Activated CD8-positive, alpha-beta T cell treated with anti-CD3 and anti-CD28 coated beads, Interleukin-2, amount 10 ng/mL, durations not matched to agents 7 days and 5 days (primary cell): ENCODE measurements around the gene WDFY4. TPM values are rescaled to one million over a fixed set of nuclear protein-coding genes. Genes with fewer than 3 reads are reported as not detected.

ENCODE experiments used
- ATAC-seq: fragments of 150-1000 bp; cut with Tn5 transposase; one replicate; pipeline ENCODE4 v1.10.0; 2021; ENCODE audit warnings: moderate library complexity
- CTCF ChIA-PET: fragments of 350-600 bp; sonication (Branson Sonifier 250); formaldehyde crosslinking; loops from one replicate; lab custom pipeline; 2021; ENCODE audit warnings: antibody characterized with exemption; lab: Charles Lee
- POLR2A ChIA-PET: fragments of 350-600 bp; sonication (Branson Sonifier 250); formaldehyde crosslinking; loops from one replicate; lab custom pipeline; 2021; ENCODE audit warnings: antibody characterized with exemption; lab: Charles Lee
- DNase-seq: peaks from one replicate; pipeline ENCODE4 v3.0.0-alpha.2; 2020
- H3K27ac Mint-ChIP-seq: one replicate; pipeline ENCODE4 v1.8.0; 2021; ENCODE audit warnings: mild to moderate bottlenecking, mixed read lengths
- H3K27me3 Mint-ChIP-seq: one replicate; pipeline ENCODE4 v1.8.0; 2021; ENCODE audit warnings: low read depth, mixed read lengths
- H3K36me3 Mint-ChIP-seq: one replicate; pipeline ENCODE4 v1.8.0; 2021; ENCODE audit warnings: low read depth, mixed read lengths
- H3K4me1 Mint-ChIP-seq: one replicate; pipeline ENCODE4 v1.8.0; 2021; ENCODE audit warnings: low read depth, mixed read lengths
- H3K4me3 Mint-ChIP-seq: one replicate; pipeline ENCODE4 v1.8.0; 2021; ENCODE audit warnings: mild to moderate bottlenecking, mixed read lengths
- H3K9me3 Mint-ChIP-seq: one replicate; pipeline ENCODE4 v1.8.0; 2022; ENCODE audit warnings: mixed read lengths; ENCODE audit not compliant: insufficient read depth
- total RNA-seq, 2 experiments: library from RNA; stranded (reverse); gene quantifications; one replicate each; pipeline ENCODE4 v1.2.3, GENCODE V29; 2021

Gene WDFY4
- total RNA-seq, 2 experiments from 2014 or later = 0.16 to 0.37 TPM

- Mint-ChIP-seq H3K27ac (no peak overlapping the region), H3K36me3 (no peaks in the 10 kb centered on the region), H3K9me3 (no peaks in the 10 kb centered on the region), H3K27me3 (peaks cover 3% of the 10 kb centered on the region), H3K4me1 (no peaks in the 10 kb centered on the region), H3K4me3 (no peak overlapping the region)
- DNase-seq (no peak), ATAC-seq (no peak)
- ChIA-PET POLR2A (no interaction called here), CTCF (interaction anchor here (0.7 kb wide), 1 partner anchor 186 kb away, joined by 4 read pairs; no protein-coding TSS in a partner anchor)
These were observed 157.6 kb downstream of the WDFY4 start for GRCh38 chr10:48842231-48842630.

- Mint-ChIP-seq H3K27me3 (peaks cover 3% of the 10 kb centered on the region), H3K4me3 (no peak overlapping the region), H3K4me1 (no peaks in the 10 kb centered on the region), H3K27ac (no peak overlapping the region), H3K36me3 (no peaks in the 10 kb centered on the region), H3K9me3 (no peaks in the 10 kb centered on the region)
- CTCF ChIA-PET = no interaction called here
- ATAC-seq (no peak), DNase-seq (no peak)
- POLR2A ChIA-PET = no interaction called here
These were observed 158.5 kb downstream of the WDFY4 start for GRCh38 chr10:48843198-48843597.

- DNase-seq = no peak
- Mint-ChIP-seq H3K9me3 (no peaks in the 10 kb centered on the region), H3K27me3 (no peaks in the 10 kb centered on the region), H3K4me1 (no peaks in the 10 kb centered on the region), H3K27ac (no peak overlapping the region), H3K4me3 (no peak overlapping the region), H3K36me3 (no peaks in the 10 kb centered on the region)
- no peak for ATAC-seq
- POLR2A ChIA-PET = no interaction called here
- CTCF ChIA-PET = interaction anchor here (0.8 kb wide), 1 partner anchor 186 kb away, joined by 3 read pairs; no protein-coding TSS in a partner anchor
These were observed 159.9 kb downstream of the WDFY4 start for GRCh38 chr10:48844616-48845015.

- no peaks in the 10 kb centered on the region for H3K9me3 Mint-ChIP-seq
- ATAC-seq = no peak
- H3K27me3 Mint-ChIP-seq = no peaks in the 10 kb centered on the region
- no peak overlapping the region for H3K4me3 Mint-ChIP-seq
- no peak overlapping the region for H3K27ac Mint-ChIP-seq
- ChIA-PET CTCF (interaction anchor here (0.8 kb wide), 1 partner anchor 187 kb away, joined by 3 read pairs; no protein-coding TSS in a partner anchor), POLR2A (interaction anchor here (0.5 kb wide), 1 partner anchor 394 kb away, joined by 3 read pairs; no protein-coding TSS in a partner anchor)
- H3K4me1 Mint-ChIP-seq = no peaks in the 10 kb centered on the region
- DNase-seq = no peak
- H3K36me3 Mint-ChIP-seq = no peaks in the 10 kb centered on the region
These were observed 160.8 kb downstream of the WDFY4 start for GRCh38 chr10:48845512-48845911.

- H3K36me3 Mint-ChIP-seq = no peaks in the 10 kb centered on the region
- H3K4me3 Mint-ChIP-seq = no peak overlapping the region
- H3K4me1 Mint-ChIP-seq = no peaks in the 10 kb centered on the region
- no peaks in the 10 kb centered on the region for H3K9me3 Mint-ChIP-seq
- CTCF ChIA-PET = no interaction called here
- H3K27ac Mint-ChIP-seq = no peak overlapping the region
- no peaks in the 10 kb centered on the region for H3K27me3 Mint-ChIP-seq
- no peak for DNase-seq
- no peak for ATAC-seq
- POLR2A ChIA-PET = no interaction called here
These were observed 163.0 kb downstream of the WDFY4 start for GRCh38 chr10:48847691-48848090.

GRCh38 chr10:48856855-48857254 is 172.2 kb downstream of the WDFY4 start:
- POLR2A ChIA-PET = no interaction called here
- H3K4me1 Mint-ChIP-seq = peaks cover 1% of the 10 kb centered on the region
- CTCF ChIA-PET = no interaction called here
- no peak overlapping the region for H3K27ac Mint-ChIP-seq
- DNase-seq (no peak), ATAC-seq (no peak)
- H3K36me3 Mint-ChIP-seq = no peaks in the 10 kb centered on the region
- no peak overlapping the region for H3K4me3 Mint-ChIP-seq
- H3K27me3 Mint-ChIP-seq = peaks cover 26% of the 10 kb centered on the region
- H3K9me3 Mint-ChIP-seq = no peaks in the 10 kb centered on the region

- no peaks in the 10 kb centered on the region for H3K4me1 Mint-ChIP-seq
- POLR2A ChIA-PET = interaction anchor here (0.8 kb wide), 1 partner anchor 8 kb away, joined by 3 read pairs; no protein-coding TSS in a partner anchor
These were observed 187.6 kb downstream of the WDFY4 start for GRCh38 chr10:48872234-48872633.

GRCh38 chr10:48878091-48878490 is 193.4 kb downstream of the WDFY4 start:
- CTCF ChIA-PET = no interaction called here
- H3K9me3 Mint-ChIP-seq = no peaks in the 10 kb centered on the region

More at GRCh38 chr10:48872234-48872633, 187.6 kb downstream of the WDFY4 start:
- CTCF ChIA-PET = no interaction called here
- H3K4me3 Mint-ChIP-seq = no peak overlapping the region
- H3K27ac Mint-ChIP-seq = no peak overlapping the region
- ATAC-seq (no peak), DNase-seq (no peak)
- peaks cover 6% of the 10 kb centered on the region for H3K27me3 Mint-ChIP-seq
- H3K9me3 Mint-ChIP-seq = no peaks in the 10 kb centered on the region
- H3K36me3 Mint-ChIP-seq = no peaks in the 10 kb centered on the region

GRCh38 chr10:48879451-48879850 is 194.8 kb downstream of the WDFY4 start:
- Mint-ChIP-seq H3K36me3 (no peaks in the 10 kb centered on the region), H3K9me3 (no peaks in the 10 kb centered on the region), H3K27ac (no peak overlapping the region), H3K4me3 (no peak overlapping the region), H3K27me3 (peaks cover 9% of the 10 kb centered on the region), H3K4me1 (no peaks in the 10 kb centered on the region)
- CTCF ChIA-PET = no interaction called here
- POLR2A ChIA-PET = no interaction called here
- DNase-seq (no peak), ATAC-seq (no peak)

More at GRCh38 chr10:48878091-48878490, 193.4 kb downstream of the WDFY4 start:
- Mint-ChIP-seq H3K27ac (no peak overlapping the region), H3K27me3 (peaks cover 6% of the 10 kb centered on the region), H3K4me1 (no peaks in the 10 kb centered on the region), H3K36me3 (no peaks in the 10 kb centered on the region), H3K4me3 (no peak overlapping the region)
- ATAC-seq (no peak), DNase-seq (no peak)
- POLR2A ChIA-PET = no interaction called here

GRCh38 chr10:48880016-48880705 is 195.5 kb downstream of the WDFY4 start:
- H3K27me3 Mint-ChIP-seq = peaks cover 6% of the 10 kb centered on the region
- H3K27ac Mint-ChIP-seq = no peak overlapping the region
- CTCF ChIA-PET = no interaction called here
- no peaks in the 10 kb centered on the region for H3K36me3 Mint-ChIP-seq
- no peaks in the 10 kb centered on the region for H3K9me3 Mint-ChIP-seq
- POLR2A ChIA-PET = interaction anchor here (0.8 kb wide), 1 partner anchor 8 kb away, joined by 3 read pairs; no protein-coding TSS in a partner anchor
- ATAC-seq (no peak), DNase-seq (no peak)
- no peak overlapping the region for H3K4me3 Mint-ChIP-seq
- no peaks in the 10 kb centered on the region for H3K4me1 Mint-ChIP-seq

- Mint-ChIP-seq H3K4me1 (no peaks in the 10 kb centered on the region), H3K4me3 (no peak overlapping the region), H3K27ac (no peak overlapping the region), H3K36me3 (no peaks in the 10 kb centered on the region), H3K27me3 (peaks cover 3% of the 10 kb centered on the region), H3K9me3 (no peaks in the 10 kb centered on the region)
- DNase-seq (no peak), ATAC-seq (no peak)
- CTCF ChIA-PET = no interaction called here
- POLR2A ChIA-PET = no interaction called here
These were observed 197.3 kb downstream of the WDFY4 start for GRCh38 chr10:48881937-48882336.

- POLR2A ChIA-PET = no interaction called here
These were observed 198.2 kb downstream of the WDFY4 start for GRCh38 chr10:48882881-48883280.

More at GRCh38 chr10:48882881-48883280, 198.2 kb downstream of the WDFY4 start:
- CTCF ChIA-PET = no interaction called here
- no peaks in the 10 kb centered on the region for H3K4me1 Mint-ChIP-seq
- H3K4me3 Mint-ChIP-seq = no peak overlapping the region
- DNase-seq (no peak), ATAC-seq (no peak)
- H3K36me3 Mint-ChIP-seq = no peaks in the 10 kb centered on the region
- H3K27ac Mint-ChIP-seq = no peak overlapping the region
- no peaks in the 10 kb centered on the region for H3K9me3 Mint-ChIP-seq
- peaks cover 3% of the 10 kb centered on the region for H3K27me3 Mint-ChIP-seq
